ENCODE results near the gene ALX4. TPM values are rescaled to one million over a fixed set of nuclear protein-coding genes. Genes with fewer than 3 reads are reported as not detected.

ALX4 gene
- total and polyA plus RNA-seq, 3 donors from 2014 or later: 0.56 to 1.0 (median 0.58) TPM

DNA sequence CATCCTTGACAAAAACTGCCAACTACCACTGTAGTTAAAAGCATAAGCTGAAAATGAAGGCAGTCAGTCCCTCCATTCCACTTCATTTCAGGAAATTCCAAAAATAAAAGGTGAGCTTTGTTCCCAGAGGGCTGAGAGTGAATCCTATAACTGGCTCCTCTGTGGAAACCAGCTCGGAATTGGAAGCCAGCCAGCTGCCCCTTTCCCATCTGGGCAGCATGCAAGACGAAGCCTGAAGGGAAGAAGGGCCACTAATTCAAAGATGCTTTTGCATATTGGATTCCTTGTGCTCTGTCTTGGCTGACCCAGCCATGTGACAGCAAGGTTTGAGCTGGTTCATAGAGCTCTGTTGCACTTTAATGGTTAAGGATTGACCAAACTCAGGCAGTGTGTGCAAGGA lies 83.4 kb downstream of the ALX4 start:
- H3K27ac ChIP-seq: no peak overlapping the region
- TF ChIP-seq, protein P1, sequence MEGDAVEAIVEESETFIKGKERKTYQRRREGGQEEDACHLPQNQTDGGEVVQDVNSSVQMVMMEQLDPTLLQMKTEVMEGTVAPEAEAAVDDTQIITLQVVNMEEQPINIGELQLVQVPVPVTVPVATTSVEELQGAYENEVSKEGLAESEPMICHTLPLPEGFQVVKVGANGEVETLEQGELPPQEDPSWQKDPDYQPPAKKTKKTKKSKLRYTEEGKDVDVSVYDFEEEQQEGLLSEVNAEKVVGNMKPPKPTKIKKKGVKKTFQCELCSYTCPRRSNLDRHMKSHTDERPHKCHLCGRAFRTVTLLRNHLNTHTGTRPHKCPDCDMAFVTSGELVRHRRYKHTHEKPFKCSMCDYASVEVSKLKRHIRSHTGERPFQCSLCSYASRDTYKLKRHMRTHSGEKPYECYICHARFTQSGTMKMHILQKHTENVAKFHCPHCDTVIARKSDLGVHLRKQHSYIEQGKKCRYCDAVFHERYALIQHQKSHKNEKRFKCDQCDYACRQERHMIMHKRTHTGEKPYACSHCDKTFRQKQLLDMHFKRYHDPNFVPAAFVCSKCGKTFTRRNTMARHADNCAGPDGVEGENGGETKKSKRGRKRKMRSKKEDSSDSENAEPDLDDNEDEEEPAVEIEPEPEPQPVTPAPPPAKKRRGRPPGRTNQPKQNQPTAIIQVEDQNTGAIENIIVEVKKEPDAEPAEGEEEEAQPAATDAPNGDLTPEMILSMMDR (IDR thresholded peaks at IDR 0.05): no peak
- no peak for TF ChIP-seq POLR2A (IDR thresholded peaks at IDR 0.05)
- no peaks in the 10 kb centered on the region for H3K27me3 ChIP-seq
- intact Hi-C loops (cut with DNase I; ENCODE audit: low total_unique reads): no loop called here
- H3K9me3 ChIP-seq: no peaks in the 10 kb centered on the region
- H3K4me3 ChIP-seq: no peak overlapping the region
- WGBS, 2 donors: 75 to 77% methylated on average over 2 of the region's 2 CpGs
- no peak for DNase-seq
- no peaks in the 10 kb centered on the region for H3K4me1 ChIP-seq
- H3K36me3 ChIP-seq (ENCODE audit: low read depth, missing control alignments): no peaks in the 10 kb centered on the region

DNA sequence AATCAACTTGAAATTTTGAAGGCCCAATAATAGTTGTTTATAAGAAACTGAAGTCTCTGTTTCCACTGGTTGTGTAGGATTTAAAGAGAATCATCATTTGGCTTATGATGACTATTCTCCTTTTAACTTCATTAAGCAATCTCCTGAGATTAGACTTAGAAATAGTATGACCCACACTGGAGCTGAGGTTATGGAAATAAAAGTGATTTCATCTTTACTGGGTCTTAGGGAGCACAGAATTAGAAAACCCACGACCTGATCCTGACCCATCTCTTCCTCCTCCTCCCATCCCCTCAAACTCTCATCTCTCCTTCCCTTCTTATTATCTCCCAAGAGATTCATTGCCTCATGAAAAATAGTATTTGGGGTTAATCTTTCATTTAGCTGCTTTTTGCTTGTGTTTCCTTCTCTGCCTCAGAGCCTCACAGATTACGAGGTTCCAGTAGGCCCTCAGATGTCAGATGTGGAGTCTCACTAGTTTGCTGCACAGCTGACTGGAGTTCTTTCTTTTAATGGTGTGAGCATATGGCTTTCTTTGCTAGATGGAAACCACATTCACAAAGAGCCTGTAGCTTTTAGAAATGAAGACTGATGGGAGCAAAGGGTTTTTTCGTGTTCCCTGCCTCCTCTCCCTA lies 85.0 kb downstream of the ALX4 start:
- TF ChIP-seq, protein P1 (IDR thresholded peaks at IDR 0.05): no peak
- no peak for TF ChIP-seq POLR2A (IDR thresholded peaks at IDR 0.05)
- Histone ChIP-seq H3K36me3 (ENCODE audit: low read depth, missing control alignments) (no peaks in the 10 kb centered on the region), H3K27me3 (no peaks in the 10 kb centered on the region), H3K9me3 (no peaks in the 10 kb centered on the region), H3K4me3 (no peak overlapping the region), H3K27ac (no peak overlapping the region), H3K4me1 (no peaks in the 10 kb centered on the region)
- no peak for DNase-seq
- intact Hi-C loops (cut with DNase I; ENCODE audit: low total_unique reads): no loop called here
- WGBS, 2 donors: 82 to 86% methylated on average over 3 of the region's 3 CpGs

DNA sequence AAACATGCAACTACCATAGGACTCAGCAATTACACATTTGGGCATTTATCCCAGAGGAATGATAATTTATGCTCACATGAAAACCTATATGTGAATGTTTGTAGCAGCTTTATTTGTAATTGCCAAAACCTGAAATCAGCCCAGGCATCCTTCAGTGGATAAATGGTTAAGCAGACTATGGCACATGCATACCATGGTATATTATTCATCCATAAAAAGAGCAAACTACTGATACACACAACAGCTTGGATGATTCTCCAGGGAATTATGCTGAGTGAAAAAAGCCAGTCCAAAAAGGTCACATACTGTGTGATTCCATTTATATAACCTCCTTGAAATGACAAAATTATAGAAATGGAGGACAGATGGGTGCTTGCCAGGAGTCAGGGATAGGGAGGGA lies 86.7 kb downstream of the ALX4 start:
- Histone ChIP-seq H3K4me3 (no peak overlapping the region), H3K36me3 (ENCODE audit: low read depth, missing control alignments) (no peaks in the 10 kb centered on the region), H3K27me3 (no peaks in the 10 kb centered on the region), H3K9me3 (no peaks in the 10 kb centered on the region), H3K27ac (no peak overlapping the region), H3K4me1 (no peaks in the 10 kb centered on the region)
- DNase-seq: no peak
- no peak for TF ChIP-seq POLR2A (IDR thresholded peaks at IDR 0.05)
- TF ChIP-seq, protein P1 (IDR thresholded peaks at IDR 0.05): no peak
- intact Hi-C loops (cut with DNase I; ENCODE audit: low total_unique reads): no loop called here

- intact Hi-C loops (cut with DNase I; ENCODE audit: low total_unique reads): no loop called here
- TF ChIP-seq, protein P1 (IDR thresholded peaks at IDR 0.05): no peak
- no peak for TF ChIP-seq POLR2A (IDR thresholded peaks at IDR 0.05)
- 65 to 76% methylated on average over 2 of the region's 2 CpGs for WGBS, 2 donors
- DNase-seq: no peak
- H3K9me3 ChIP-seq: no peaks in the 10 kb centered on the region
- H3K27me3 ChIP-seq: no peaks in the 10 kb centered on the region
- H3K36me3 ChIP-seq (ENCODE audit: low read depth, missing control alignments): no peaks in the 10 kb centered on the region
- H3K4me1 ChIP-seq: no peaks in the 10 kb centered on the region
- no peak overlapping the region for H3K4me3 ChIP-seq
- no peak overlapping the region for H3K27ac ChIP-seq
Observed at GRCh38 chr11:44221992-44222391, 87.9 kb downstream of the ALX4 start.

DNA sequence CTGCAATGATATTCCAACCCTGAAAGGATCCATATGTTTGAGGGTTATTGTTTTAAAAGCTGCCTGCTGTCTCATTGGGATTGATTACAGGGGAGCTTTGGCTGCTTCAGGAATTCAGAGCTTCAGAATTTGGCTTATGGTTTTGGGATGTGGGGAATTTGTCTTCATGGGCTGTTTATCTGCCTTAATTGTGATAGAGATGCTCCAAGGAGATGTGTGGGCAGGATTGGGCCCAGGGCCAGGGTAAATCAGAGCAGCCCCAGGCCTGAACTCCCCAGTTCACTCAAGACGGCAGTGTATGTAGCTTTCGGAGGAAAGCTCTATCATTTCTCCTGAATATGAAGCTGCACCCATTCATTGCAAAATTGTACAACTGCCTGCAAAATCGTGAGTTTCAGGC lies 88.5 kb downstream of the ALX4 start:
- intact Hi-C loops (cut with DNase I; ENCODE audit: low total_unique reads): no loop called here
- TF ChIP-seq, protein P1 (IDR thresholded peaks at IDR 0.05): no peak
- no peak for TF ChIP-seq POLR2A (IDR thresholded peaks at IDR 0.05)
- no peak for DNase-seq
- no peaks in the 10 kb centered on the region for H3K9me3 ChIP-seq
- no peaks in the 10 kb centered on the region for H3K36me3 ChIP-seq (ENCODE audit: low read depth, missing control alignments)
- H3K27me3 ChIP-seq: no peaks in the 10 kb centered on the region
- H3K27ac ChIP-seq: no peak overlapping the region
- H3K4me3 ChIP-seq: no peak overlapping the region
- 54 to 63% methylated on average over 3 of the region's 3 CpGs for WGBS, 2 donors
- no peaks in the 10 kb centered on the region for H3K4me1 ChIP-seq

All from testis (tissue), 3 donors.